Glomerular visceral epithelial cell (primary cell): ENCODE measurements around the gene CDK2.
"Not testable (repeated sequence)": the region's sequence is repeated elsewhere in the genome, so short reads cannot be mapped to it uniquely, and the experiment has no call there.

ENCODE experiments used
- DNase-seq: peaks from one replicate; pipeline ENCODE4 v3.0.0-alpha.2; 2016; ENCODE audit errors: extremely low spot score

Gene CDK2

GRCh38 chr12:55966408-55967281, at the start of gene CDK2:
CDK2 (plus strand) TSS chr12:55966830; CDS start chr12:55967009, 179 bp downstream.
- DNase-seq: peak; percentile 82

- DNase-seq: peak; percentile 45
These were observed 47.6 kb upstream of the CDK2 start for GRCh38 chr12:55919032-55919431.

GRCh38 chr12:55922126-55922525, 44.5 kb upstream of the CDK2 start:
- DNase-seq: no peak

- not testable (repeated sequence) for DNase-seq
These were observed 43.0 kb upstream of the CDK2 start for GRCh38 chr12:55923648-55924047.

GRCh38 chr12:55925371-55925770, 41.3 kb upstream of the CDK2 start:
- no peak for DNase-seq

- peak; percentile 2 for DNase-seq
These were observed 40.5 kb upstream of the CDK2 start for GRCh38 chr12:55925870-55926737.

- DNase-seq: peak; percentile 92
These were observed 39.7 kb upstream of the CDK2 start for GRCh38 chr12:55926738-55927587.

GRCh38 chr12:55927588-55928502, 38.8 kb upstream of the CDK2 start, which contains the start of gene PYM1:
PYM1 (minus strand) TSS chr12:55927894; CDS start chr12:55927761, 133 bp downstream.
- DNase-seq: peak; percentile 63

GRCh38 chr12:55929306-55929791, 37.3 kb upstream of the CDK2 start:
- no peak for DNase-seq

GRCh38 chr12:55930771-55931316, 35.8 kb upstream of the CDK2 start, which contains the start of gene DGKA:
DGKA (plus strand) TSS chr12:55931162; CDS start chr12:55936504, 5,342 bp downstream.
- peak; percentile 44 for DNase-seq

- no peak for DNase-seq
These were observed 35.3 kb upstream of the CDK2 start for GRCh38 chr12:55931317-55931779.

- DNase-seq: peak; percentile 44
These were observed 34.7 kb upstream of the CDK2 start for GRCh38 chr12:55931780-55932550.

- no peak for DNase-seq
These were observed 34.1 kb upstream of the CDK2 start for GRCh38 chr12:55932551-55932910.

- peak; percentile 52 for DNase-seq
These were observed 33.3 kb upstream of the CDK2 start for GRCh38 chr12:55933169-55933798.

GRCh38 chr12:55933799-55934742, 32.6 kb upstream of the CDK2 start:
- no peak for DNase-seq

GRCh38 chr12:55934773-55935172, 31.9 kb upstream of the CDK2 start:
- DNase-seq: no peak

- DNase-seq: no peak
These were observed 30.9 kb upstream of the CDK2 start for GRCh38 chr12:55935738-55936151.
